CD4-positive, CD25-positive, alpha-beta regulatory T cell (primary cell): ENCODE measurements around the gene IRX4. TPM values are rescaled to one million over a fixed set of nuclear protein-coding genes. Genes with fewer than 3 reads are reported as not detected.

Experiments used
- ATAC-seq, 2 donors: fragments of 150-1000 bp; cut with Tn5 transposase; one replicate each; pipeline ENCODE4 v1.10.0; 2021; ENCODE audit warnings: low read depth in 2 of 2, moderate number of reproducible peaks in 2 of 2, moderate library complexity in 1 of 2
- DNase-seq, 3 donors: peaks; one replicate each; pipeline versions ENCODE4 v3.0.0 to v3.0.0-alpha.2; 2012 to 2022; ENCODE audit warnings: mixed read lengths in 1 of 3
- H3K27ac ChIP-seq: one replicate; pipeline ENCODE4 v1.7.0; 2013; ENCODE audit warnings: mild to moderate bottlenecking, low read length; ENCODE audit not compliant: insufficient read depth, poor library complexity, severe bottlenecking
- H3K27me3 ChIP-seq: one replicate; pipeline ENCODE4 v1.7.0; 2013; ENCODE audit warnings: low read length; ENCODE audit not compliant: control insufficient read depth, insufficient read depth
- H3K36me3 ChIP-seq: one replicate; pipeline ENCODE4 v1.7.0; 2013; ENCODE audit warnings: mild to moderate bottlenecking, low read length, moderate library complexity; ENCODE audit not compliant: control insufficient read depth, insufficient read depth
- H3K4me1 ChIP-seq: 2 replicates; pipeline ENCODE4 v1.7.0; 2013; ENCODE audit warnings: mild to moderate bottlenecking, low read length; ENCODE audit not compliant: insufficient read depth, control insufficient read depth, poor library complexity, severe bottlenecking
- H3K4me3 ChIP-seq: one replicate; pipeline ENCODE4 v1.7.0; 2013; ENCODE audit warnings: low read depth, mild to moderate bottlenecking, low read length, moderate library complexity
- H3K9me3 ChIP-seq, 2 experiments: 1 replicate in 1 of 2; 2 replicates in 1 of 2; pipeline ENCODE4 v1.7.0; 2013; ENCODE audit warnings: low read length in 2 of 2, mild to moderate bottlenecking in 1 of 2, moderate library complexity in 1 of 2; ENCODE audit not compliant: control insufficient read depth in 2 of 2
- H3K27ac Mint-ChIP-seq, 3 donors: one replicate each; pipeline ENCODE4 v1.8.0; 2020 to 2022; ENCODE audit warnings: mild to moderate bottlenecking in 3 of 3, mixed read lengths in 3 of 3, moderate library complexity in 2 of 3
- H3K27me3 Mint-ChIP-seq: one replicate; pipeline ENCODE4 v1.8.0; 2022; ENCODE audit warnings: mild to moderate bottlenecking, mixed read lengths
- H3K36me3 Mint-ChIP-seq: one replicate; pipeline ENCODE4 v1.8.0; 2020; ENCODE audit warnings: mixed read lengths
- H3K4me1 Mint-ChIP-seq, 4 donors: one replicate each; pipeline ENCODE4 v1.8.0; 2020 to 2022; ENCODE audit warnings: mixed read lengths in 4 of 4, mild to moderate bottlenecking in 1 of 4
- H3K4me3 Mint-ChIP-seq, 4 donors: one replicate each; pipeline ENCODE4 v1.8.0; 2020 to 2022; ENCODE audit warnings: mild to moderate bottlenecking in 4 of 4, mixed read lengths in 4 of 4, moderate library complexity in 3 of 4
- H3K9me3 Mint-ChIP-seq, 7 donors: one replicate each; pipeline ENCODE4 v1.8.0; 2020 to 2022; ENCODE audit warnings: mixed read lengths in 7 of 7, mild to moderate bottlenecking in 3 of 7, moderate library complexity in 2 of 7
- polyA plus RNA-seq, 4 donors: library from polyadenylated mRNA; unstranded; fragments of 300-500 nt; fragmentation: Illumina TruSeq; gene quantifications; one replicate each; pipeline ENCODE4 v1.2.3, GENCODE V29; 2021
- total RNA-seq: library from RNA; stranded (reverse); gene quantifications from one replicate; pipeline ENCODE4 v1.2.3, GENCODE V29; 2022

IRX4 gene
- total and polyA plus RNA-seq, 5 donors from 2014 or later = not detected

GRCh38 chr5:1855596-1855995 lies 27.1 kb downstream of the IRX4 start:
- Histone ChIP-seq H3K36me3 (no peaks in the 10 kb centered on the region), H3K4me1 (no peaks in the 10 kb centered on the region), H3K27ac (no peak overlapping the region), H3K9me3 (no peaks in the 10 kb centered on the region), H3K27me3 (no peaks in the 10 kb centered on the region), H3K4me3 (no peak overlapping the region)
- Mint-ChIP-seq H3K4me3 (no peak overlapping the region), H3K36me3 (no peaks in the 10 kb centered on the region), H3K9me3 (peaks cover 0 to 1% (median 0%) of the 10 kb centered on the region in 7 donors), H3K4me1 (no peaks in the 10 kb centered on the region), H3K27ac (no peak overlapping the region), H3K27me3 (peaks cover 27% of the 10 kb centered on the region)
- no peak for DNase-seq
- ATAC-seq = no peak

- Mint-ChIP-seq H3K36me3 (no peaks in the 10 kb centered on the region), H3K27ac (no peak overlapping the region), H3K9me3 (peaks cover 0 to 1% (median 0%) of the 10 kb centered on the region in 7 donors), H3K27me3 (peaks cover 32% of the 10 kb centered on the region), H3K4me3 (no peak overlapping the region), H3K4me1 (no peaks in the 10 kb centered on the region)
- DNase-seq = no peak
- H3K27ac ChIP-seq = no peak overlapping the region
- no peak overlapping the region for H3K4me3 ChIP-seq
- ATAC-seq = no peak
- no peaks in the 10 kb centered on the region for H3K36me3 ChIP-seq
- no peaks in the 10 kb centered on the region for H3K4me1 ChIP-seq
- H3K27me3 ChIP-seq = no peaks in the 10 kb centered on the region
- no peaks in the 10 kb centered on the region for H3K9me3 ChIP-seq
These were observed 27.6 kb downstream of the IRX4 start for GRCh38 chr5:1855075-1855474.

- Mint-ChIP-seq H3K9me3 (peaks cover 0 to 1% (median 0%) of the 10 kb centered on the region in 7 donors), H3K4me3 (no peak overlapping the region), H3K27ac (no peak overlapping the region), H3K4me1 (no peaks in the 10 kb centered on the region), H3K27me3 (peaks cover 37% of the 10 kb centered on the region), H3K36me3 (no peaks in the 10 kb centered on the region)
- Histone ChIP-seq H3K4me1 (no peaks in the 10 kb centered on the region), H3K27me3 (no peaks in the 10 kb centered on the region), H3K27ac (no peak overlapping the region), H3K4me3 (no peak overlapping the region), H3K9me3 (no peaks in the 10 kb centered on the region), H3K36me3 (no peaks in the 10 kb centered on the region)
- DNase-seq (no peak), ATAC-seq (no peak)
These were observed 29.2 kb downstream of the IRX4 start for GRCh38 chr5:1853531-1853930.

GRCh38 chr5:1852324-1852947 lies 30.3 kb downstream of the IRX4 start:
- Histone ChIP-seq H3K27me3 (no peaks in the 10 kb centered on the region), H3K27ac (no peak overlapping the region), H3K9me3 (no peaks in the 10 kb centered on the region), H3K4me3 (no peak overlapping the region), H3K36me3 (no peaks in the 10 kb centered on the region), H3K4me1 (no peaks in the 10 kb centered on the region)
- Mint-ChIP-seq H3K4me1 (no peaks in the 10 kb centered on the region), H3K27me3 (peaks cover 37% of the 10 kb centered on the region), H3K36me3 (no peaks in the 10 kb centered on the region), H3K27ac (no peak overlapping the region), H3K9me3 (peaks cover 0 to 2% (median 0%) of the 10 kb centered on the region in 7 donors), H3K4me3 (no peak overlapping the region)
- DNase-seq = no peak
- no peak for ATAC-seq

- H3K9me3 Mint-ChIP-seq = peaks cover 0 to 2% (median 0%) of the 10 kb centered on the region in 7 donors
- Histone ChIP-seq H3K27me3 (no peaks in the 10 kb centered on the region), H3K4me3 (no peak overlapping the region), H3K36me3 (no peaks in the 10 kb centered on the region), H3K4me1 (no peaks in the 10 kb centered on the region), H3K9me3 (no peaks in the 10 kb centered on the region), H3K27ac (no peak overlapping the region)
- DNase-seq (no peak), ATAC-seq (no peak)
- H3K4me1 Mint-ChIP-seq = no peaks in the 10 kb centered on the region
- no peaks in the 10 kb centered on the region for H3K36me3 Mint-ChIP-seq
- peaks cover 37% of the 10 kb centered on the region for H3K27me3 Mint-ChIP-seq
- no peak overlapping the region for H3K4me3 Mint-ChIP-seq
- no peak overlapping the region for H3K27ac Mint-ChIP-seq
These were observed 31.3 kb downstream of the IRX4 start for GRCh38 chr5:1851290-1851934.

DNA sequence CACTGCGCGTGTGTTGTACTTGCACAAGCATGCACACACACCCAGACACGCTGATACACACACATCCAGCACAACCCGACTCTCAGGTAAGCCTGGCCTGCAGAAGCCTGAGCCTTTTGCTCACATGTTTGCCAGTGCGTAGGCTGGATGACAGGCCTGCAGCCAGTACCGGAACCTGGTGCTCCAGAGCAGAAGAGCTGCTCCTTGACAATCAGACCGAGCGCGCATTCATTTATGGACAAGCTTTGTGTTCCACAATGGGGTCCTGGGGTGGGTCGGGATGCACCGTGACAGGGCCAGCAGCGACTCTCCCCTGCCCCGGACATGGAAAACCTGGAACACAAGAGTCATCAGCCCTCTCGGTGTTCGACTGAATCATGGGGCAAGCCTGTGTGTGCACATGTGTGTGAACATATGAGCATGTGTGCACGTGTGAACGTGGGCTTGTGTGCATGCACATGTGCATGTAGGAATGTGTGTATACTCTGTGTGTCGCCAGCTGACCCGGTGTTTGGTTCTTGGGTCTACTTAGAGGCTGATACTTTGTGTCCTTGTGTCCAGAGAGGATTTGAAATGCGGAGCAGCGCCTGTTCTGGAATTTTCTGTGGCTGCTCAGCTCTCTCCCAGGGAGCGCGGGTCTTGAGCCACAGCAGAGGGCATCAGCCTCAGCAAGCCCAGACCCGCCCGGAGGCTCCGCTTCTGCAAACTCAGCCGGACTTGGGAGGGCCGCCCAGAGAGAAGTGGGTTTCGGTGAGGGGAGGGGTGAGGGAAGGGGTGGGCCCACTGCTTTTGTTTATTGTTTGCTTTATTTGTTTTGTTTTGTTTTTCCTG lies 32.2 kb downstream of the IRX4 start:
- Histone ChIP-seq H3K36me3 (no peaks in the 10 kb centered on the region), H3K27ac (no peak overlapping the region), H3K27me3 (no peaks in the 10 kb centered on the region), H3K9me3 (no peaks in the 10 kb centered on the region), H3K4me3 (no peak overlapping the region), H3K4me1 (no peaks in the 10 kb centered on the region)
- Mint-ChIP-seq H3K9me3 (peaks cover 0 to 2% (median 0%) of the 10 kb centered on the region in 7 donors), H3K27ac (no peak overlapping the region), H3K4me1 (no peaks in the 10 kb centered on the region), H3K27me3 (peaks cover 33% of the 10 kb centered on the region), H3K36me3 (no peaks in the 10 kb centered on the region), H3K4me3 (no peak overlapping the region)
- ATAC-seq (no peak), DNase-seq (no peak)

- Histone ChIP-seq H3K27ac (no peak overlapping the region), H3K9me3 (no peaks in the 10 kb centered on the region), H3K27me3 (no peaks in the 10 kb centered on the region), H3K36me3 (no peaks in the 10 kb centered on the region), H3K4me3 (no peak overlapping the region), H3K4me1 (no peaks in the 10 kb centered on the region)
- H3K4me1 Mint-ChIP-seq = no peaks in the 10 kb centered on the region
- ATAC-seq (no peak), DNase-seq (no peak)
- H3K4me3 Mint-ChIP-seq = no peak overlapping the region
- H3K36me3 Mint-ChIP-seq = no peaks in the 10 kb centered on the region
- H3K27ac Mint-ChIP-seq = no peak overlapping the region
- peaks cover 21% of the 10 kb centered on the region for H3K27me3 Mint-ChIP-seq
- H3K9me3 Mint-ChIP-seq = peaks cover 0 to 2% (median 0%) of the 10 kb centered on the region in 7 donors
These were observed 35.1 kb downstream of the IRX4 start for GRCh38 chr5:1847611-1848010.
